ENCODE measurements around the gene SLC25A39.
"Not testable (repeated sequence)": the region's sequence is repeated elsewhere in the genome, so short reads cannot be mapped to it uniquely, and the experiment has no call there.

The SLC25A39 gene

DNA sequence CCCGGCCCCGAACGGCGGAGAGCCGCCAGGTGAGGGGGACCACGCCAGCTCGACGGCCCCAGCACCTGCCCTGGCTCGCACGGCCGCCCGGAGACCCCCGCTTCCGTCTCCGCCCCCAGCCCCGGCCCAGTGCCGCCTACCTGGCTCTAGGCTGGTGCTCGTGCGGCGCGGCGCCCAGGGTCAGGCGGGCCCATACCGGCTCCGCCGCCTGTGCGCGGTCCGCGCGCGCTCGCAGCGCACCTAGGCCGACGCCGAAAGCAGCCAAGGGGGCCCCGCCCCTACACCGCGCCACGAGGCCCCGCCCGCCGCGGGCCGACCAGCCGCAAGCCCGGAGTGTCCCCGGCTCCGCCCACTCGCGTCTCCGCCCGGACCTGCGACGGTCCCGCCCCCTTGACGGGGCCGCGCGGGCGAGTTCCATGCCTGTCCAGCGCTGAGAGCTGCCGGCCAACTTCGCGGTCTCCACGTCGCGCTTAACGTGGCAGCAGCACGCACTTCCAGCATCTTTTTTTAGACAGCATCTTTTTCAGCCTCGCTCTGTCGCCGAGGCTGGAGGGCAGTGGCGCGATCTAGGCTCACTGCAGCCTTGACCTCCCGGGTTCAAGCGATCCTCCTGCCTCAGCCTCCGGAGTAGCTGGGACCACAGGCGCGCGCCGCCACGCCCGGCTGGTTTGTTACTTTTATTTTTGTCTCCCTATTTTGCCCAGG, at the start of gene SLC25A39:
Gene SLC25A39 (minus strand): TSS at position 253 of the 705 bp plus-strand sequence. CDS start 1,261 bp downstream, outside the sequence.
- DNase-seq = peak; percentile 95

- no peak for DNase-seq
Observed at GRCh38 chr17:44372036-44372435, 47.4 kb upstream of the SLC25A39 start.

DNA sequence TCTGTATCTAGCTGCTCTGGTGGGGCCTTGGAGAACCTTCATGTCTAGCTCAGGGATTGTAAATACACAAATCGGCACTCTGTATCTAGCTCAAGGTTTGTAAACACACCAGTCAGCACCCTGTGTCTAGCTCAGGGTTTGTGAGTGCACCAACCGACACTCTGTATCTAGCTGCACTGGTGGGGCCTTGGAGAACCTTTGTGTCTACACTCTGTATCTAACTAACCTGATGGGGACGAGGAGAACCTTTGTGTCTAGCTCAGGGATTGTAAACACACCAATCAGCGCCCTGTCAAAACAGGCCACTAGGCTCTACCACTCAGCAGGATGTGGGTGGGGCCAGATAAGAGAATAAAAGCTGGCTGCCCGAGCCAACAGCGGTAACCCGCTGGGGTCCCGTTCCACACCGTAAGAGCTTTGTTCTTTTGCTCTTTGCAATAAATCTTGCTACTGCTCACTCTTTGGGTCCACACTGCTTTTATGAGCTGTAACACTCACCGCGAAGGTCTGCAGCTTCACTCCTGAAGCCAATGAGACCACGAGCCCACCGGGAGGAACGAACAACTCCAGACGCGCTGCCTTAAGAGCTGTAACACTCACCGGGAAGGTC, 44.9 kb upstream of the SLC25A39 start:
- DNase-seq = not testable (repeated sequence)

- not testable (repeated sequence) for DNase-seq
Observed at GRCh38 chr17:44368391-44369243, 44.0 kb upstream of the SLC25A39 start.

DNA sequence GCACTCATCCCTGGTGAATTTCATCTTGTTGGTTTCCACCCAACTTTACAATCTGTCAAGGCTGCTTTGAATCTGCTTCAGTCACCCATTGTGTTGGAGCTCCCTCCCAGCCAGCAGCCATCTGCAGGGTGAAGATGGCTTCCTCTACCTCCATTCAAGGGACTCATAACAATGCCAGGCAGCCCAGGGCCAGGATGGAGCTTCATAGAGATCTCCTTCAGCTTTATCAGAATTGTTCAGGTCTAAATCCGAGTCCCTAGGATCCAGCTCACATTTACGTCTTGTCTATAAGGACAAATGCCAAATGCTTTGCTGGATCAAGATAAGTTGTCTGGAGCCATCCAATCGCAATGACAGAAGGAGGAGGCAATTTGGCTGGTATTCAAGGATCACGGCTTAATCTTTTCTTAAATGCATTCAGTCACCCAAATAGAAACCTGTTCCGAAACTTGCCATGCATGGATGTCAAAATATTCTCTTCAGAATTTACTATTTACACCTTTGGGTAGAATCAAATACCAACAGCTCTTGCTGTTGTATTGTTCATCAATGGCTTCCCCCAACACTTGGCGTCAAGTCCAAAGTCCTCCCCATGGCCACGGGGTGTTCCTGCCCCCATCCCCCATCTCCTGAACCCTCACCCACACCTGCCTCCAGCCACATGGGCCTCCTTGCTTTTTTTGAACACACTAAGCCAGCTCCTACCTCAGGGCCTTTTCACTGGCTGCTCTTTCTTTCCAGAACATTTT, 42.8 kb upstream of the SLC25A39 start:
- no peak for DNase-seq

- DNase-seq = not testable (repeated sequence)
Observed at GRCh38 chr17:44365051-44365450, 40.4 kb upstream of the SLC25A39 start.

DNA sequence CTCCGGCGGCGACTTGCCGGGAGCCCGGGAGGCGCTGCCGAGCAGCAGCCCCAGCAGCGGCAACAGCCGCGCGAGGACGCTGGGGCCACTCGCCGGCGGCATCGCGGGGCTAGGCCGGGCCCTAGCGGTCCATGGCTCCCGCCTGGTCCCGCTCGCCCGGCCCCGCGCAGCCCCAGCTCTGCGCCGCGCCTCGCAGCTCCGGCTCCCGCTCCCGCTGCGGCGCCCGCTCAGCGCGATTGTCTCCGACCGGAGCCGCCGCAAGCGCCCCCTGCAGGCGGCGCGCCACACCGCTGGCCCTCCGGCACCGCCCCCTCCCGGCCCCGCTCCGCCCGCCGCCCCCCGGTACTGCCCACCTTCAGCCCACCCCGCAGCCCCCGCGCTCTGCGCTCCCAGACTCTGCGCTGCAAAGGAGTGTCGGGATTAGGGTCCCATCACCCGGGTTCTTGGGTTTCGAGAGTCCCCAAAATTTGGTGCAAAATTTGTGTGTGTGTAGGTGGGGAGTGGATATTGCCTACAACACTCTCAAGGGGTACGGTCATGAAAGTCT, 39.1 kb upstream of the SLC25A39 start, which contains the start of gene FAM171A2:
Gene FAM171A2 (minus strand): TSS at position 241 of the 547 bp plus-strand sequence. CDS start 139 bp downstream, at position 102.
- peak; percentile 70 to 71 for DNase-seq

GRCh38 chr17:44362949-44363612, 38.5 kb upstream of the SLC25A39 start:
- DNase-seq = peak; percentile 13 to 23

DNA sequence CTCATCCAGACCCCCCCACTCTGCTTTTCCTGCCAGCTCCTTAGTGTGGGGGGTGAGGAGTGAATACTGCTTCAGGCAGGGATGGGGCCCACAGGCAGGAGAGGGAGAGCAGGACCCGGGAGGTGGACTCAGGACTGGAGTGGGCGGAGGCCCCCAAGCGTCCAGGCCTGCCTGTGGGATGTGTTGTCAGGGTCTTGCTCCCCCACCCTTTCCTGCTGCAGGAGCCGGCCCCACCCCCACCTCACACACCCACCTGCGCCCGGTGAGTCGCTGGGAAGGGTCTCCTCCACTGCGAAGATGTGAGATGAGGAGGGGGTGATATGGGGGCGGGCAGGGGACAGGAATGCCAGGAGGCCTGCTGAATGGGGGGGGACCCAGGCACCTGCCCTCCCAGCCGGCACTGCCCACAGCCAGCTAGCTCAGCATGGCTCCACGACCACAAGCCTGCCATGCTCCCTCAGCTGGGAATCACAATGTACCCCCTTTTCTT, 37.9 kb upstream of the SLC25A39 start:
- no peak for DNase-seq

- DNase-seq = no peak
Observed at GRCh38 chr17:44361292-44362260, 37.0 kb upstream of the SLC25A39 start.

DNA sequence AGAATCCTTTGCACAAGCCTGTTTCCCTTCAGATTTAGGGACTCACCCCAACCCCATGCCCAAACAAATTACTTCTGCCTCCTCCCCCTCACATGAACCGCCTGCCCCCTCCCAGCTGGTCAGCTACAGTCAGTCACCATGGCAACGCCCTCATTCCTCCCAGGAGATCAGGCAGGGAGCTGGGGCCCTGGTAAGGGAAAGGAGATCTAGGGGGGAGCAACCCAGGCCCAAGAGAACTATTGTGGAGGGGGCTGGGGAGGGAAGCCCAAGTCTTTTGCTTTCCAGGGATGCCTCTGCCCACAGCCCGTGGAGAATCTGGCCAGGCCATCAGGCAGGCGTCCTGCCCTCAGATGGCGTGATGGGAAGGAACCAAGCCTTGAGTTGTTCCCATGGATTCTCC, 36.2 kb upstream of the SLC25A39 start:
- DNase-seq = no peak

- no peak for DNase-seq
Observed at GRCh38 chr17:44360144-44360533, 35.5 kb upstream of the SLC25A39 start.

GRCh38 chr17:44359458-44360143, 35.0 kb upstream of the SLC25A39 start:
- DNase-seq = no peak

DNA sequence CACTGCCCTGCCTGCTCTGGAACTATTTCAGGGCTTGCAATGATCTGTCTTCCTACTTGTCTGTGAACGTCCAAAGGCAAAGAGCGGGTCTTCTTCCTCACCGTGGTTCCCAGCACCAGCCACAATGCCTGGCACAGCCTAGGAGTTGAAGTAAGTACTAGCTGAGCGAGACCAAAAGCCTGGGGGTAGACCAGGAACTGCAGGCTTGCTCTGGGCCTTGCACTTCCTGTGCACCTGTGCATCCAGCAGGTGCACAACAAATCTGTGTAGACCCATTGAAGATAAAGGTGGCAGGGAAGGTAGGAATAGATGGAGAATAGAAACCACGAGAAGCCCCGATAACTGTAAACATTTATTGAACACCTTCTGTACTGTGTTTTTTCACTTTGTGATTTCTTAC, 34.4 kb upstream of the SLC25A39 start:
- DNase-seq = no peak

- no peak for DNase-seq
Observed at GRCh38 chr17:44358066-44358465, 33.4 kb upstream of the SLC25A39 start.

GRCh38 chr17:44356241-44356640, 31.6 kb upstream of the SLC25A39 start:
- no peak for DNase-seq

DNA sequence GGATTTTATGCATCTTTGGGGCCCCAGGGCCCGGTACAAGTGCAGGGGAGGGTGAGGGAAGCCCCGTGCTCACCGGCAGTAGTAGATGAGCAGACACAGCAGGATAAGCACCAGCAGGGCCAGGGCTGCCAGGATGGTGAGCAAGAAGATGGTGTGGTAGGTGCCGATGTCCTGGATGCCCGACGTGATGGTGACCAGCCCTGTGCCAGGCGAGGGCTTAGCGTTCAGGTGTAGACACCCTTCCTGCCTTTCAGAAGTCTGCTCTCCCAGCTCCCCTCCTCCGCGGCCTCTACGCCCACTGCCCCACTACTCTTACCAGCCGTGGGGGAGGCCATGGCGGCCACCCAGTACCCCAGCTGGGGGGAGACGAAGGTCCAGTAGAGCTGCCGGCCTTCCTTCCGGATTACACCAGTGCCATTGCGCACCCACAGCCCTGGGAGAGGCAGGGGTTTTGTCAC, 31.0 kb upstream of the SLC25A39 start:
- no peak for DNase-seq

- peak; percentile 58 to 68 for DNase-seq
Observed at GRCh38 chr17:44354582-44355561, 30.2 kb upstream of the SLC25A39 start.
